RWPE1 (cell line): Measurements from ENCODE around the gene UIMC1.

Experiments
- CTCF ChIA-PET: fragments of 350-600 bp; sonication (Branson Sonifier 250); formaldehyde crosslinking; extraction: SDS; loops from one replicate; lab custom pipeline; 2021; lab: Yijun Ruan, JAX
- POLR2A ChIA-PET: fragments of 400-600 bp; formaldehyde crosslinking; extraction: SDS; loops from one replicate; lab custom pipeline; 2020; ENCODE audit warnings: antibody characterized with exemption; ENCODE audit not compliant: low non-redundant PET; lab: Yijun Ruan, JAX
- DNase-seq: peaks from one replicate; pipeline ENCODE4 v3.0.0; 2012; ENCODE audit warnings: low spot score
- H3K27ac ChIP-seq: fragments of 450-650 bp; 2 replicates; pipeline ENCODE4 v1.5.1; 2017
- TF ChIP-seq, protein P1 (sequence below): fragments of 450-650 bp; conservative IDR thresholded peaks from 2 replicates; pipeline ENCODE4 v1.5.1; 2017; ENCODE audit warnings: low read depth, mild to moderate bottlenecking

The UIMC1 gene

DNA sequence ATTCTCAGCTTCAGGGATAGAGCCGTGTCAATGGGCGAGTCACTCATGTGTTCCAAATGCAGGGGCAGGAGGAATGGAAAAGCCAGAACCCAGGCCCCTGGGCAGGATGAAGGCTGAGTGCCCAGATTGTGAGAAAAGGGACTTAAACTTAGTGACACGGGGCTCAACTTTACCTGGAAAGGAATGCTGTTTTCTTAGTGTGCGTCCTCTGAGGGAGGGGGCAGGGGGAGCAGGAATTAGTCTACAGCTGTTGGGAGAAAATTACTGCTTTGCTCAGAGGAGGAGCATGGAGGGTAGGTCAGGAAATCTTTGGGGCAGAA is 122.0 kb downstream of the UIMC1 start:
- CTCF ChIA-PET: interaction anchor here (0.7 to 1.3 kb wide), 3 partner anchors 11 to 227 kb away, joined by 3 to 4 read pairs (median 3); no protein-coding TSS in a partner anchor
- TF ChIP-seq, protein P1, sequence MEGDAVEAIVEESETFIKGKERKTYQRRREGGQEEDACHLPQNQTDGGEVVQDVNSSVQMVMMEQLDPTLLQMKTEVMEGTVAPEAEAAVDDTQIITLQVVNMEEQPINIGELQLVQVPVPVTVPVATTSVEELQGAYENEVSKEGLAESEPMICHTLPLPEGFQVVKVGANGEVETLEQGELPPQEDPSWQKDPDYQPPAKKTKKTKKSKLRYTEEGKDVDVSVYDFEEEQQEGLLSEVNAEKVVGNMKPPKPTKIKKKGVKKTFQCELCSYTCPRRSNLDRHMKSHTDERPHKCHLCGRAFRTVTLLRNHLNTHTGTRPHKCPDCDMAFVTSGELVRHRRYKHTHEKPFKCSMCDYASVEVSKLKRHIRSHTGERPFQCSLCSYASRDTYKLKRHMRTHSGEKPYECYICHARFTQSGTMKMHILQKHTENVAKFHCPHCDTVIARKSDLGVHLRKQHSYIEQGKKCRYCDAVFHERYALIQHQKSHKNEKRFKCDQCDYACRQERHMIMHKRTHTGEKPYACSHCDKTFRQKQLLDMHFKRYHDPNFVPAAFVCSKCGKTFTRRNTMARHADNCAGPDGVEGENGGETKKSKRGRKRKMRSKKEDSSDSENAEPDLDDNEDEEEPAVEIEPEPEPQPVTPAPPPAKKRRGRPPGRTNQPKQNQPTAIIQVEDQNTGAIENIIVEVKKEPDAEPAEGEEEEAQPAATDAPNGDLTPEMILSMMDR: no peak
- POLR2A ChIA-PET: no interaction called here
- no peak for DNase-seq
- no peak overlapping the region for H3K27ac ChIP-seq

DNA sequence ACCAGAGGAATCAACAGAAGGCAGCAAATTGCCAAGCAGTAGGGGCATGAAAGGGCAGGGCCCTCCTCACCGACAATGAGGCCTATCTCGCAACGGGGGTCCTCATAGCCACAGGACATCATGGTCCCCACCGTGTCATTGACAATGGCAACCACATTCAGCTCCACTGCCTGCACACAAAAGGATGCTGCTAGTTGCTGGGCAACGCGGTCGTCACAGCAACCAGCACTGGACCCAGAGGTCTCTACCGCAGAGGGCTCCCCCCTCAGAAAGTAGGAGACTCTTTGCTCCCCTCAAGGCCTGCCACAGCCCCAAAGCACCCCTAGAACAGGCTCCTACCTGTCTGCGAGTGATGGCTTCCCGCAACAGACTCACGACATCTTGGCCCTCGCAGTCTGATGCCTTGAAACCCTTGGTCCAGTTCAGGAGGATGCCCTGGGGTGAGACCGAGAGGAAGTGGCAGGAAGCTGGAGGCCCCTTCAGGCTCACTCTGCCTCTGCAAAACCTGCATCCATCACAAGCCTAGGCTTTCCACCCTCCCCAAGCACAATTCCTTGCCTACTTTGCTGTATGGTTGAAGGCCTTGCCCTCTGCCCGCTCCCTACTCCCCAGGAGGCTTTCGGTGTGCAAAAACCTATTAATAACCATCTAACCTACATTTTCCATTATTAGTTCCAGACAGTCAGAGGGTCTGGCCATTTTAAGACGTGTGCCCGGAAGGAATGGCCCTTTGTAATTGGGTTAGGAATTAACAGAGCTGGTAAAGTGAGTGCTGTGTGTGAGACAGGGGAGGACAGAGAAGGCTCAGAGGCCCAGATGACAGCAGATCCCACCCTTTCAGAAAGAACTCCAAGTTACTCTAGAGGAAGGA is 122.6 kb downstream of the UIMC1 start:
- H3K27ac ChIP-seq: no peak overlapping the region
- DNase-seq: no peak
- ChIA-PET POLR2A (no interaction called here), CTCF (interaction anchor here (0.7 to 1.3 kb wide), 4 partner anchors 11 to 226 kb away, joined by 3 to 4 read pairs (median 3); no protein-coding TSS in a partner anchor)
- TF ChIP-seq, protein P1: no peak

DNA sequence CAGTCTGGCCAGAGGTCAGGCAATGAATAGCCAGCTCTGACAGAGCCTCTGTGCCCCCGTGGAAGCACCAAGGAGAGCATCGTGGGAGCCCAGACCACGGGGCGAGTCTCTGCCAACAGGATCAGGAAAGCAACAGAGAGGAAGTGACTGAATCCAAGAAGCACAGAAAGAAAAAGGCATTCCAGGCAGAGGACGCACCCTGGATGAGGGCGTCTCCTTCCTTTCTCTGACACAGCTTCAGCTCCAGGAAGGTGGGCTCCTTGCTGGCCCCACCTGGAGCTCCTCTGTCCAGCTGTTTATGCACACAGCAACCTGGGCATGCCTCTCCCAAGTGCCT is 124.0 kb downstream of the UIMC1 start:
- ChIA-PET POLR2A (no interaction called here), CTCF (interaction anchor here (0.6 to 0.8 kb wide), 2 partner anchors 12 to 75 kb away, joined by 4 read pairs; no protein-coding TSS in a partner anchor)
- TF ChIP-seq, protein P1: no peak
- H3K27ac ChIP-seq: no peak overlapping the region
- DNase-seq: no peak

DNA sequence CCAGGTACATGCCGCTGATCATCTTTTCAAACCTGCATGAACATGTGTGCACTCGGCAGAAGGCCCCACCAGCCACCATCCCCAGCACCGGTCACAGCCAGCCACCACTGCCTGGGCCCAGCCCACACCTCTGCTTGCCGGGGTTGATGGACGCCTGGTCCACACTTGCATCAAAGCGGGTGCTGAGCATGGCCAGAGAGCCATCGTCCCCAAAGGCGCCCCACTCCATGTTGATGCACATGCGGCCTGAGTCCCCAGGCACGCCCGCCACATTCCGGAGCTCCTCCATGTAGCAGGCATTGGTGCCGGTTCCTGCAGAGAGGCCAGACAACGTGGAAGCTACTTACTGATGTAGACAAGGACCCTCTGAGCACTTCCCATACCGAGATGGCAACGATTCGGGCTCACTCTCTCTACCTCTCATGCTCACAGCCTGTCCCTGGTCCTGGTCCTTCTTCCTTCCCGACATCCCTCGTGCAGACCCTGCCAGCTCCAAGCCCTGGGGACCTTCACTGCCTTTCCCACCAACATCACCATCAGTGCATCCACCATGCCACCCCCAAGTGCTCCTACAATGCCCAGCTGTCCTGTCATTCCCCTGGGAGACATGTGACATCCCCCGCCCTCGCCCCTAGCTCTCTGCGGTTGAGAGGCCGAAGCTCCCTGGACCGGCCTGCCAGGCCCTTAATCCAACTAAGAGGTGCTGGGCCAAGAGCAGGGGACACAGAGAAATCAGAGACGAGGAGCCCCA is 124.6 kb downstream of the UIMC1 start:
- ChIA-PET CTCF (interaction anchor here (0.5 to 0.8 kb wide), 4 partner anchors 46 to 668 kb away, joined by 3 to 4 read pairs (median 3); no protein-coding TSS in a partner anchor), POLR2A (interaction anchor here (0.6 kb wide), 1 partner anchor 45 kb away, joined by 4 read pairs; no protein-coding TSS in a partner anchor)
- no peak overlapping the region for H3K27ac ChIP-seq
- DNase-seq: no peak
- TF ChIP-seq, protein P1: no peak

DNA sequence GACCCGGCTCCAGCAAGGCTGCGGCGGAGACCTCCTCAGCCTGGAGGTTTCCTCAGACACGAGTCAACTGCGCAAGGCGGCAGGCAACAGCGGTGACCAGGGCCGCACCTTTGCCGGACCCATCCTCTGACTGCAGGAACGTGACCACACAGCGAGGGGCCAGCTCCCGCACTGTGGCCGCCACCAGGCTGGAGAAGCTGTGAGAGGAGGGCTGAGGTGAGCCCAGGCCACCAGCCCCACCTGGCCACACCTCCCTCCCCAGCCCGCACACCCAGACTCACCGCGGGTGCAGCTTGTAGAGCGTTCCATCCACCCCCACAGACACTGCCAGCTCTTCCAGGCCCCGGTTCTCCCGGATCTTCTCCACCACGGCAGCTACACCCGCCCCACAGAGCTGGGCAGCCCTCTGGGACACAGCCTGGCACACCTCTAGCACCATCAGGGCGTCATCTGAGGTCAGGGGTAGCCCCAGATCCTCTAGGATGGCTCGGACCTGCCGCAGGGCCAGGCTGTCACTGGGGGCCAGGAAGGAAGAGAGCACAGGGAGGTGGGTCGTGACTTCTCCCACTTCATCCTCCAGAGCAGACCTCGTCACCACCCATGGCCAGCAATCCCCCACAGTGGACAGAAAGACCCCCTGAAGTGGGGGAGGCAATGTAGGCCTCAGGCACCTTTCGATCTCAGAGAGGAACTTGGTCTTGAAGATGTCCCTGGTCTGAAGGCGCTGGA is 125.4 kb downstream of the UIMC1 start:
- TF ChIP-seq, protein P1: no peak
- DNase-seq: no peak
- H3K27ac ChIP-seq: no peak overlapping the region
- POLR2A ChIA-PET: interaction anchor here (0.6 kb wide), 1 partner anchor 46 kb away, joined by 4 read pairs; no protein-coding TSS in a partner anchor
- CTCF ChIA-PET: no interaction called here
